Measurements from ENCODE around the gene ZBTB16. TPM values are rescaled to one million over a fixed set of nuclear protein-coding genes. Genes with fewer than 3 reads are reported as not detected.

ZBTB16 gene
- total RNA-seq, 1 donor: 91.6 TPM

- no peak for DNase-seq (ENCODE audit: low read depth in 2 of 3, low spot score in 2 of 3)
Observed at GRCh38 chr11:114265122-114265878, 205.8 kb downstream of the ZBTB16 start.

- DNase-seq (ENCODE audit: low read depth in 2 of 3, low spot score in 2 of 3): no peak
Observed at GRCh38 chr11:114269498-114269897, 210.0 kb downstream of the ZBTB16 start.

GRCh38 chr11:114270531-114271270 lies 211.2 kb downstream of the ZBTB16 start:
- no peak for DNase-seq (ENCODE audit: low read depth in 2 of 3, low spot score in 2 of 3)

- DNase-seq (ENCODE audit: low read depth in 2 of 3, low spot score in 2 of 3): no peak
Observed at GRCh38 chr11:114271316-114271715, 211.8 kb downstream of the ZBTB16 start.

- DNase-seq (ENCODE audit: low read depth in 2 of 3, low spot score in 2 of 3): no peak
Observed at GRCh38 chr11:114272311-114272710, 212.8 kb downstream of the ZBTB16 start.

GRCh38 chr11:114273071-114273470 lies 213.6 kb downstream of the ZBTB16 start:
- DNase-seq (ENCODE audit: low read depth in 2 of 3, low spot score in 2 of 3): no peak

GRCh38 chr11:114273890-114274635 lies 214.6 kb downstream of the ZBTB16 start:
- DNase-seq (ENCODE audit: low read depth in 2 of 3, low spot score in 2 of 3): no peak

- no peak for DNase-seq (ENCODE audit: low read depth in 2 of 3, low spot score in 2 of 3)
Observed at GRCh38 chr11:114274637-114275036, 215.1 kb downstream of the ZBTB16 start.

- no peak for DNase-seq (ENCODE audit: low read depth in 2 of 3, low spot score in 2 of 3)
Observed at GRCh38 chr11:114275280-114275679, 215.8 kb downstream of the ZBTB16 start.

GRCh38 chr11:114276077-114276476 lies 216.6 kb downstream of the ZBTB16 start:
- DNase-seq (ENCODE audit: low read depth in 2 of 3, low spot score in 2 of 3): no peak

GRCh38 chr11:114277637-114278341 lies 218.3 kb downstream of the ZBTB16 start:
- no peak for DNase-seq (ENCODE audit: low read depth in 2 of 3, low spot score in 2 of 3)

GRCh38 chr11:114278342-114279065 lies 219.0 kb downstream of the ZBTB16 start:
- no peak for DNase-seq (ENCODE audit: low read depth in 2 of 3, low spot score in 2 of 3)

- DNase-seq (ENCODE audit: low read depth in 2 of 3, low spot score in 2 of 3): no peak
Observed at GRCh38 chr11:114279792-114280546, 220.5 kb downstream of the ZBTB16 start.

- DNase-seq (ENCODE audit: low read depth in 2 of 3, low spot score in 2 of 3): peak in 2 of 3 donors; percentile 43 to 66
Observed at GRCh38 chr11:114280696-114281095, 221.2 kb downstream of the ZBTB16 start.

- DNase-seq (ENCODE audit: low read depth in 2 of 3, low spot score in 2 of 3): no peak
Observed at GRCh38 chr11:114281388-114281956, 222.0 kb downstream of the ZBTB16 start.

- no peak for DNase-seq (ENCODE audit: low read depth in 2 of 3, low spot score in 2 of 3)
Observed at GRCh38 chr11:114282488-114282887, 223.0 kb downstream of the ZBTB16 start.

- no peak for DNase-seq (ENCODE audit: low read depth in 2 of 3, low spot score in 2 of 3)
Observed at GRCh38 chr11:114283422-114283821, 223.9 kb downstream of the ZBTB16 start.

GRCh38 chr11:114284021-114284420 lies 224.5 kb downstream of the ZBTB16 start:
- DNase-seq (ENCODE audit: low read depth in 2 of 3, low spot score in 2 of 3): no peak

GRCh38 chr11:114284914-114285313 lies 225.4 kb downstream of the ZBTB16 start:
- no peak for DNase-seq (ENCODE audit: low read depth in 2 of 3, low spot score in 2 of 3)

Data from hematopoietic multipotent progenitor cell (in vitro differentiated cells).